Loucy (cell line): ENCODE data around the gene KIF12.
"Not testable (repeated sequence)": the region's sequence is repeated elsewhere in the genome, so short reads cannot be mapped to it uniquely, and the experiment has no call there.

Experiments
- H2AFZ ChIP-seq: fragments of 200-600 bp; sonication (generic); 2 replicates; pipeline ENCODE4 v1.6.0; 2016; ENCODE audit warnings: antibody characterized with exemption, mild to moderate bottlenecking, low read length, moderate library complexity
- H3F3A ChIP-seq: fragments of 200-600 bp; 2 replicates; pipeline ENCODE4 v1.6.0; 2016; ENCODE audit warnings: antibody characterized with exemption, low read depth, mild to moderate bottlenecking
- H3K27me3 ChIP-seq: fragments of 200-600 bp; sonication (generic); 2 replicates; pipeline ENCODE4 v1.6.1; 2014; ENCODE audit warnings: low read length, mild to moderate bottlenecking; ENCODE audit not compliant: insufficient read depth, poor library complexity, severe bottlenecking
- H3K36me3 ChIP-seq: fragments of 200-600 bp; sonication (generic); 2 replicates; pipeline ENCODE4 v1.6.1; 2016; ENCODE audit warnings: low read length; ENCODE audit not compliant: insufficient read depth
- H3K4me1 ChIP-seq: fragments of 200-600 bp; sonication (generic); 2 replicates; pipeline ENCODE4 v1.5.1; 2014; ENCODE audit warnings: low read length, mild to moderate bottlenecking; ENCODE audit not compliant: insufficient read depth, poor library complexity, severe bottlenecking
- H3K4me2 ChIP-seq: fragments of 200-600 bp; sonication (generic); 2 replicates; pipeline ENCODE4 v1.6.0; 2014; ENCODE audit warnings: antibody characterized with exemption, low read length, low read depth, mild to moderate bottlenecking; ENCODE audit not compliant: poor library complexity, severe bottlenecking
- H3K4me3 ChIP-seq: fragments of 200-600 bp; sonication (generic); 2 replicates; pipeline ENCODE4 v1.5.1; 2014; ENCODE audit warnings: low read length, mild to moderate bottlenecking, mixed read lengths; ENCODE audit not compliant: poor library complexity, severe bottlenecking
- H3K79me2 ChIP-seq: fragments of 200-600 bp; sonication (generic); 2 replicates; pipeline ENCODE4 v1.6.1; 2014; ENCODE audit warnings: low read length; ENCODE audit not compliant: insufficient read depth
- H3K9ac ChIP-seq: fragments of 200-600 bp; sonication (generic); 2 replicates; pipeline ENCODE4 v1.6.0; 2014; ENCODE audit warnings: mild to moderate bottlenecking, low read depth, low read length, moderate library complexity; ENCODE audit not compliant: poor library complexity, severe bottlenecking
- H3K9me2 ChIP-seq: fragments of 200-600 bp; sonication (generic); replicated peaks from 2 replicates; pipeline ENCODE4 v1.6.1; 2016; ENCODE audit warnings: low read depth, low read length, mixed read lengths
- H3K9me3 ChIP-seq: fragments of 200-600 bp; sonication (generic); 2 replicates; pipeline ENCODE4 v1.6.1; 2014; ENCODE audit warnings: mild to moderate bottlenecking, antibody characterized with exemption, low read length, low read depth; ENCODE audit not compliant: insufficient read depth
- H4K20me1 ChIP-seq: fragments of 200-600 bp; sonication (generic); 2 replicates; pipeline ENCODE4 v1.6.0; 2014; ENCODE audit warnings: antibody characterized with exemption, low read length, mild to moderate bottlenecking; ENCODE audit not compliant: insufficient read depth, poor library complexity, severe bottlenecking
- CTCF ChIP-seq: fragments of 200-600 bp; sonication (generic); conservative IDR thresholded peaks from 2 replicates; pipeline ENCODE4 v1.5.1; 2014; ENCODE audit warnings: mild to moderate bottlenecking, antibody characterized with exemption, low read length
- EZH2phosphoT487 ChIP-seq: fragments of 200-600 bp; IDR thresholded peaks from 2 replicates; pipeline ENCODE4 v1.6.1; 2018; ENCODE audit warnings: antibody characterized with exemption, mild to moderate bottlenecking, moderate library complexity, borderline replicate concordance

The KIF12 gene

GRCh38 chr9:114083666-114084065, 15.4 kb downstream of the KIF12 start:
- no peaks in the 10 kb centered on the region for H3K79me2 ChIP-seq
- no peaks in the 10 kb centered on the region for H3K9me3 ChIP-seq
- no peaks in the 10 kb centered on the region for H3F3A ChIP-seq
- no peaks in the 10 kb centered on the region for H3K9me2 ChIP-seq
- H2AFZ ChIP-seq = no peak overlapping the region
- no peaks in the 10 kb centered on the region for H3K36me3 ChIP-seq
- H3K4me1 ChIP-seq = no peaks in the 10 kb centered on the region
- H4K20me1 ChIP-seq = no peaks in the 10 kb centered on the region
- H3K9ac ChIP-seq = no peak overlapping the region
- TF ChIP-seq EZH2phosphoT487 (no peak), CTCF (no peak)
- H3K4me2 ChIP-seq = no peak overlapping the region
- no peak overlapping the region for H3K4me3 ChIP-seq
- no peaks in the 10 kb centered on the region for H3K27me3 ChIP-seq

GRCh38 chr9:114082763-114083412, 16.2 kb downstream of the KIF12 start:
- not testable (repeated sequence) for H3K4me2 ChIP-seq

GRCh38 chr9:114082017-114082762, 16.9 kb downstream of the KIF12 start:
- Histone ChIP-seq H4K20me1 (no peaks in the 10 kb centered on the region), H3K4me1 (no peaks in the 10 kb centered on the region), H3K36me3 (no peaks in the 10 kb centered on the region), H3K4me2 (no peak overlapping the region), H3F3A (no peaks in the 10 kb centered on the region), H3K9me2 (no peaks in the 10 kb centered on the region), H3K9ac (no peak overlapping the region), H3K79me2 (no peaks in the 10 kb centered on the region), H3K4me3 (no peak overlapping the region), H3K27me3 (no peaks in the 10 kb centered on the region), H2AFZ (no peak overlapping the region), H3K9me3 (no peaks in the 10 kb centered on the region)
- peak; percentile 90 for TF ChIP-seq CTCF
- TF ChIP-seq EZH2phosphoT487 = no peak

More at GRCh38 chr9:114082763-114083412, 16.2 kb downstream of the KIF12 start:
- H3K4me1 ChIP-seq, H3K9ac ChIP-seq, H4K20me1 ChIP-seq, H3K36me3 ChIP-seq, H3K9me3 ChIP-seq, H3K9me2 ChIP-seq, H3K4me3 ChIP-seq, H2AFZ ChIP-seq, H3K27me3 ChIP-seq, H3K79me2 ChIP-seq, H3F3A ChIP-seq: not testable (repeated sequence)
